Progenitor cell of endocrine pancreas (in vitro differentiated cells): ENCODE data around the gene DUSP12. TPM values are rescaled to one million over a fixed set of nuclear protein-coding genes. Genes with fewer than 3 reads are reported as not detected.

Source experiments
- DNase-seq: peaks from one replicate; pipeline ENCODE4 v3.0.0; 2021; ENCODE audit warnings: low spot score; ENCODE audit not compliant: unreplicated experiment
- H3K27ac Mint-ChIP-seq: 2 replicates; pipeline ENCODE4 v1.8.0; 2021; ENCODE audit warnings: mild to moderate bottlenecking, moderate library complexity, mixed read lengths
- H3K27me3 Mint-ChIP-seq: 2 replicates; pipeline ENCODE4 v1.8.0; 2021; ENCODE audit warnings: mixed read lengths
- H3K36me3 Mint-ChIP-seq: 2 replicates; pipeline ENCODE4 v1.8.0; 2022; ENCODE audit warnings: mixed read lengths; ENCODE audit not compliant: insufficient read depth
- H3K4me1 Mint-ChIP-seq: 2 replicates; pipeline ENCODE4 v1.8.0; 2021; ENCODE audit warnings: low read depth, mixed read lengths
- H3K4me3 Mint-ChIP-seq: 2 replicates; pipeline ENCODE4 v1.8.0; 2021; ENCODE audit warnings: low read depth, mild to moderate bottlenecking, moderate library complexity, mixed read lengths
- H3K9me3 Mint-ChIP-seq: 2 replicates; pipeline ENCODE4 v1.8.0; 2021; ENCODE audit warnings: low read depth, mixed read lengths
- total RNA-seq: library from RNA; stranded (reverse); gene quantifications from 2 replicates; pipeline ENCODE4 v1.2.1, GENCODE V29; 2021
- TF ChIP-seq, protein P1 (sequence below): fragments of 200-600 bp; sonication (generic); IDR thresholded peaks from one replicate; pipeline ENCODE4 v1.5.0; 2021; ENCODE audit warnings: antibody characterized with exemption, mild to moderate bottlenecking; ENCODE audit not compliant: unreplicated experiment

DUSP12 gene
- total RNA-seq, 1 donor from 2014 or later = 31.0 TPM

DNA sequence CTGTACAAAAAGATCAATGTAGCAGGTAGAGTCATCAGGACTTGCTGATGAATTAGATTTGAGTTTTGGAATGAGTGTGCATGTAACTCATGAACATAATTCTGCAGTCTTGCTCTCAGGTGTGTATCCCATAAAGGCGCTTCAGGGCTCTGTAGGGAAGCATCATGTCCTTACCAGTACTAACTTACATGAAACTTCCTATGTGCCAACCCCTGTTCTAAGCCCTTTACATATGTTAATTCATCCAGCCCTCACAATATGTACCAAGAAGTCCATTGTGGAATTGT is 30.3 kb upstream of the DUSP12 start:
- H3K27ac Mint-ChIP-seq = no peak overlapping the region
- DNase-seq = no peak
- TF ChIP-seq, protein P1, sequence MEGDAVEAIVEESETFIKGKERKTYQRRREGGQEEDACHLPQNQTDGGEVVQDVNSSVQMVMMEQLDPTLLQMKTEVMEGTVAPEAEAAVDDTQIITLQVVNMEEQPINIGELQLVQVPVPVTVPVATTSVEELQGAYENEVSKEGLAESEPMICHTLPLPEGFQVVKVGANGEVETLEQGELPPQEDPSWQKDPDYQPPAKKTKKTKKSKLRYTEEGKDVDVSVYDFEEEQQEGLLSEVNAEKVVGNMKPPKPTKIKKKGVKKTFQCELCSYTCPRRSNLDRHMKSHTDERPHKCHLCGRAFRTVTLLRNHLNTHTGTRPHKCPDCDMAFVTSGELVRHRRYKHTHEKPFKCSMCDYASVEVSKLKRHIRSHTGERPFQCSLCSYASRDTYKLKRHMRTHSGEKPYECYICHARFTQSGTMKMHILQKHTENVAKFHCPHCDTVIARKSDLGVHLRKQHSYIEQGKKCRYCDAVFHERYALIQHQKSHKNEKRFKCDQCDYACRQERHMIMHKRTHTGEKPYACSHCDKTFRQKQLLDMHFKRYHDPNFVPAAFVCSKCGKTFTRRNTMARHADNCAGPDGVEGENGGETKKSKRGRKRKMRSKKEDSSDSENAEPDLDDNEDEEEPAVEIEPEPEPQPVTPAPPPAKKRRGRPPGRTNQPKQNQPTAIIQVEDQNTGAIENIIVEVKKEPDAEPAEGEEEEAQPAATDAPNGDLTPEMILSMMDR = no peak
- peaks cover 4% of the 10 kb centered on the region for H3K4me1 Mint-ChIP-seq
- H3K27me3 Mint-ChIP-seq = peaks cover 36% of the 10 kb centered on the region
- H3K36me3 Mint-ChIP-seq = no peaks in the 10 kb centered on the region
- no peaks in the 10 kb centered on the region for H3K9me3 Mint-ChIP-seq
- H3K4me3 Mint-ChIP-seq = no peak overlapping the region

DNA sequence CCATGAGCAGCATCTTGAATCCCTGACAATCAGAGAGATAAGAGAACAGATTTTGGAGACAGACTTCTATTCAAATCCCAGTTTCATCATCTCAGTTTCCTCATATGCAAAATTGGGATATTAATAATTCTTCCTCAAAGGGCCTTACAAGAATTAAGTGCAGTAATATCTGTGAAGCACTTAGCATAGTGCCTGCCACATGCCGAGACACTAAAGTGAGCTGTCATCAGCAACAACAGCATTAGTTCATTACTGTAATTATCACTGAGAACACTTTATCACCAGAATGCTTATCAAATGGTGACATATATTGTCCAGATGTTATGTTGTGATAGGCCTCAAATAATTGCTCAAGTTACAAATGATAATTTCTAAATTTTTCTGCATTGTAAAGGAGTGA is 29.2 kb upstream of the DUSP12 start:
- Mint-ChIP-seq H3K4me1 (peaks cover 4% of the 10 kb centered on the region), H3K36me3 (no peaks in the 10 kb centered on the region), H3K27me3 (peaks cover 44% of the 10 kb centered on the region), H3K27ac (no peak overlapping the region), H3K4me3 (no peak overlapping the region), H3K9me3 (no peaks in the 10 kb centered on the region)
- DNase-seq = no peak
- TF ChIP-seq, protein P1 = no peak

DNA sequence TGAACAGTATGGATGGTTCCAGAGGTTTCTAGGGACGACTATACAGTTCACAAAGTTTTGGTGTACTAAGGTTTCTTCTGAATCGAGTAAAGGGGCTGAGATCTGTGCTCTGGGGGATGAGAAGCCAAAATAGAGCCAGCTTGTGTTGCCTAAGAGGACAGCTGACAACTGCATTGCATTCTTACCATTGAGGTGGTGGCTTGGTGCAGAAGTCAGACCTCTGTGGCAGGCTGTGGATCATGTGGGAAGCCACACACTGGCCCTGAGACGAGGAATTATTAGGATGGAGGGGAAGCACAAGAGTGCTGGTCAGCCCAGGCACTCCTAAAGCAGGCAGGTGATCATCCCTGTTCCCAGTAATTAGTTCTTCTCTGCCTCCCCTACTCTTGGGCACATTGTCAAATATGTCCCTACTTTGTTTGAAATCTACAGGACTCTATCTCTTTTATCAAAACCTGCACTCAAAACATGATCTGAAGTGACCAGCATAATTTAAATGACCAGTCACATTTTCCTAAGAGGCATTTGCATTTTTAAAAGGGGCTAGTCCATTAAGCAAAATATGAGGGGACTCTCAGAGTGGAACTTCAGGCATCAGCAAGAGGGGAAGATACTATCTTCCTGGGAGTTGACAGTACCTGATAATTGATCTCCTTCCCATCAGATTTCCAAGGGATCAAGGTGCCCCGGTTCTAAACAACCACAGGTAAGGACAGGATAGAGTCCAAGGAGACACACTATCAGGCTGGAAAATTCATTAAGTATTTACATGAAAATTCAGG is 28.4 kb upstream of the DUSP12 start, which contains the start of gene FCRLB:
TSS of gene FCRLB (plus strand) at position 589 of the 782 bp plus-strand sequence. CDS start 1,129 bp downstream, outside the sequence.
- TF ChIP-seq, protein P1 = no peak
- H3K4me1 Mint-ChIP-seq = peaks cover 8% of the 10 kb centered on the region
- H3K27me3 Mint-ChIP-seq = peaks cover 45% of the 10 kb centered on the region
- no peak within 1 kb of the TSS for H3K4me3 Mint-ChIP-seq
- H3K27ac Mint-ChIP-seq = no peak within 1 kb of the TSS
- DNase-seq = no peak
- no peaks in the 10 kb centered on the region for H3K36me3 Mint-ChIP-seq
- no peaks in the 10 kb centered on the region for H3K9me3 Mint-ChIP-seq

DNA sequence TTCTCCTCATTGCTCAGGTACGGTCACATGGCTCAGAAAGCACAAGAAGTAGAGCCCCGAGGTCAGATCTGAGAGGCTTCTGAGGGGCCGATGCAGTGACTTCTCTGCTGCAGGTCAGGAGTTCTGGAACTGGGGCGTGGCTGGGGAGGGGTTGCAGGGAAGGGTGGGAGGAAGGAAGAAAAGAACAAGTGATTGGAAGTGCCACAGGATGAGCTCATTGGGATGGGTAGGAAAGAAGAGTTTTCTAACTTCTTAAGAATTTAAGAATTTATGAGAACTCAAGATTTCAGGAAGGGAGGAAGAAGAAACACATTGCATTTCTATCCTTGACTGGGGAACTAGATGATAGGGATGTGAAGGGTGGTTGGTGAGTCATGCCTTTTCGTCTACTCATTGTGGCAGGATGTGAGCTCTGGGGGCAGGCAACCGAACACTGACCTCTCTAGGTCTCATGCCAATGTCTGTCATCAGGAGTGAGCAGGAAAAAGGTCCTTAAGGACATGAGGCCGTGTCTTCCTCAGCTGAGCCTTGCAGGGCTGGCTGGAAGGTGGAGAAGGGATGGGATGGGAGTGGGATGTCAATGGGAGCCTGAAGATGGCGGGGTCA is 27.7 kb upstream of the DUSP12 start:
- DNase-seq = no peak
- Mint-ChIP-seq H3K4me3 (no peak overlapping the region), H3K27me3 (peaks cover 45% of the 10 kb centered on the region), H3K27ac (no peak overlapping the region), H3K36me3 (no peaks in the 10 kb centered on the region), H3K4me1 (peaks cover 8% of the 10 kb centered on the region), H3K9me3 (no peaks in the 10 kb centered on the region)
- TF ChIP-seq, protein P1 = no peak

DNA sequence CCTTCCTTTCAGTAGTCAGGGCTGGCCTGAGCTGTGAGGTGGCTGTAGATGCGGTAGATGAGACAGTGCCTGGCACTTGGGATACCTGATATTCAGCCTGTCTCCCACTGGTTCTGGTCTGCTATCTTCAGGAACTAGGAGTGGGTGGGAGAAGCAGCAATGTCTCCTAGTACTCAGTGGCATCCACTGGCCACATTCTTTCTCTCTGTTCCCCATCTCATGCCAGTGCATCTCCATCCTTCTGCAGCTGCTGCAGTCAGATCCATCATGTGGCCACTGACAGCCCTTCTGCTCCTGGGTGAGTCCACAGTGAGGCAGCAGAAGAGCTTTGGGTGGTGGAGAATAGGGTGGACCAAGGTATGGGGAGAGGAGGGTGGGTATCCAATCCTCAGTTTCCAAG is 27.2 kb upstream of the DUSP12 start:
- no peak for DNase-seq
- H3K4me3 Mint-ChIP-seq = no peak overlapping the region
- peaks cover 8% of the 10 kb centered on the region for H3K4me1 Mint-ChIP-seq
- TF ChIP-seq, protein P1 = no peak
- no peak overlapping the region for H3K27ac Mint-ChIP-seq
- no peaks in the 10 kb centered on the region for H3K36me3 Mint-ChIP-seq
- H3K27me3 Mint-ChIP-seq = peaks cover 42% of the 10 kb centered on the region
- no peaks in the 10 kb centered on the region for H3K9me3 Mint-ChIP-seq
